ENCODE data around the gene USP34. TPM values are rescaled to one million over a fixed set of nuclear protein-coding genes. Genes with fewer than 3 reads are reported as not detected.
A peak's percentile ranks its signal among the peaks of the same experiment; 100 is the strongest.

Gene USP34
- total and polyA plus RNA-seq, 2 of the 8 experiments (the other 6 are each of a cell fraction or from before 2014, with no cell fraction given), result 56.7 to 91.7 TPM

GRCh38 chr2:61434314-61434713 lies 36.6 kb downstream of the USP34 start:
- no peak overlapping the region for H3K9ac ChIP-seq (replicated peaks in 1 of 4; ENCODE audit: extremely low read depth in 1 of 4, low read depth in 3 of 4, low read length in 3 of 4)
- H3K79me1 ChIP-seq (ENCODE audit: low read depth, low read length), result peaks cover 23% of the 10 kb centered on the region
- H3K4me2 ChIP-seq (ENCODE audit: insufficient read depth in 1 of 2, low read depth in 2 of 2, low read length in 2 of 2), result no peak overlapping the region
- no peak overlapping the region for H2BK12ac ChIP-seq (ENCODE audit: low read depth, low read length)
- H3K23me2 ChIP-seq (ENCODE audit: low read depth, low read length), result no peaks in the 10 kb centered on the region
- H3K4me1 ChIP-seq (replicated peaks in 1 of 4; ENCODE audit: control insufficient read depth in 3 of 4, insufficient read depth in 4 of 4, low read length in 3 of 4), result peaks cover 0 to 8% (median 2%) of the 10 kb centered on the region in 4 experiments; a peak in 2 of 7 replicates
- H3K36me3 ChIP-seq (ENCODE audit: control insufficient read depth in 2 of 4, insufficient read depth in 4 of 4, low read length in 3 of 4), result no peaks in the 10 kb centered on the region
- H2AK5ac ChIP-seq (ENCODE audit: low read depth, low read length), result no peak overlapping the region
- H2BK120ac ChIP-seq (replicated peaks; ENCODE audit: low read depth, low read length), result no peak overlapping the region
- no peak overlapping the region for H4K5ac ChIP-seq (ENCODE audit: insufficient read length, low read depth, low read length)
- H4K20me1 ChIP-seq (replicated peaks in 1 of 2; ENCODE audit: control insufficient read depth in 1 of 2, insufficient read depth in 2 of 2, low read length in 2 of 2), result peaks cover 17 to 24% of the 10 kb centered on the region in 2 experiments
- no peaks in the 10 kb centered on the region for H3K9me3 ChIP-seq (ENCODE audit: insufficient read depth in 2 of 2, low read depth in 1 of 2, low read length in 1 of 2)
- no peak overlapping the region for H2AFZ ChIP-seq (ENCODE audit: low read length)
- no peak overlapping the region for H2BK15ac ChIP-seq (ENCODE audit: low read length)
- H3K14ac ChIP-seq (ENCODE audit: insufficient read length), result no peak overlapping the region
- no peak overlapping the region for H3K27ac ChIP-seq (ENCODE audit: low read depth, low read length)
- H4K91ac ChIP-seq (replicated peaks; ENCODE audit: insufficient read length, low read length), result no peak overlapping the region
- H3K56ac ChIP-seq (replicated peaks; ENCODE audit: insufficient read length, low read depth, low read length), result no peak overlapping the region
- no peak overlapping the region for H3K4me3 ChIP-seq (ENCODE audit: extremely low read depth in 1 of 4, insufficient read depth in 2 of 4, low read depth in 3 of 4, low read length in 4 of 4)
- no peak for FAIRE-seq
- no peak overlapping the region for H3K18ac ChIP-seq (ENCODE audit: extremely low read depth, low read length)
- H2BK20ac ChIP-seq (ENCODE audit: low read length), result no peak overlapping the region
- DNase-seq (ENCODE audit: low read depth in 1 of 2, low spot score in 2 of 2), result no peak
- H3K27me3 ChIP-seq (replicated peaks in 1 of 4; ENCODE audit: control insufficient read depth in 3 of 4, extremely low read depth in 1 of 4, insufficient read depth in 3 of 4, low read length in 3 of 4), result no peaks in the 10 kb centered on the region
- peak overlapping the region; percentile 22; the same call in 1 of the 2 replicates for H2BK5ac ChIP-seq (ENCODE audit: low read depth, low read length)
- H3K79me2 ChIP-seq (ENCODE audit: control insufficient read depth in 1 of 2, insufficient read depth in 2 of 2, low read length in 2 of 2), result peaks cover 22 to 97% of the 10 kb centered on the region in 2 experiments
- H3K23ac ChIP-seq (ENCODE audit: insufficient read length), result no peak overlapping the region
- ChIA-PET CTCF (ENCODE audit: partially characterized antibody) (interaction anchor here (0.6 to 4.8 kb wide), 5 partner anchors 8 to 26 kb away, joined by 3 to 24 read pairs (median 3); no protein-coding TSS in a partner anchor), POLR2A (ENCODE audit: partially characterized antibody) (interaction anchor here (1.3 kb wide), 1 partner anchor 102 kb away, joined by 3 read pairs; no protein-coding TSS in a partner anchor)
- H3K4ac ChIP-seq (replicated peaks; ENCODE audit: insufficient read length, low read depth, low read length), result no peak overlapping the region
- peak overlapping the region; percentile 83 for H4K8ac ChIP-seq (ENCODE audit: extremely low read depth, insufficient read depth, low read length)
- TF ChIP-seq TAF1 (IDR thresholded peaks at IDR 0.05; ENCODE audit: low read depth, low read length), result no peak
- TF ChIP-seq TAF7 (optimal IDR thresholded peaks at IDR 0.05; ENCODE audit: borderline replicate concordance, low read depth, low read length), result no peak
- TF ChIP-seq CREB1 (IDR thresholded peaks at IDR 0.05), result no peak
- no peak for TF ChIP-seq KDM1A (IDR thresholded peaks at IDR 0.05; ENCODE audit: borderline replicate concordance, low read length)
- no peak for TF ChIP-seq SIN3A (conservative IDR thresholded peaks at IDR 0.05 in 1 of 2, IDR thresholded peaks at IDR 0.05 in 1 of 2; ENCODE audit: low read depth in 1 of 2, low read length in 2 of 2)
- TF ChIP-seq RFX5 (IDR thresholded peaks at IDR 0.05; ENCODE audit: borderline replicate concordance, low read depth, low read length), result no peak

Data from H1 (cell line).